HepG2 (cell line): ENCODE measurements around the gene SUPT4H1. TPM values are rescaled to one million over a fixed set of nuclear protein-coding genes. Genes with fewer than 3 reads are reported as not detected.

Experiments used
- CHD4 ChIP-seq: fragments of 200-600 bp; sonication (generic); IDR thresholded peaks from 2 replicates; pipeline ENCODE4 v1.7.0; 2017; ENCODE audit warnings: mild to moderate bottlenecking, low read length, borderline replicate concordance
- EHMT2 ChIP-seq: fragments of 200-600 bp; sonication (generic); IDR thresholded peaks from 2 replicates; pipeline ENCODE4 v1.7.0; 2017; ENCODE audit warnings: antibody characterized with exemption, low read depth, low read length, borderline replicate concordance
- FUBP1 ChIP-seq: sonication (generic); formaldehyde crosslinking; IDR thresholded peaks from 2 replicates; pipeline ENCODE4 v1.5.1; 2020; ENCODE audit warnings: missing genetic modification reagents, mild to moderate bottlenecking, borderline replicate concordance
- MAZ ChIP-seq, 2 experiments: sonication (generic) in 1 of 2; formaldehyde crosslinking in 1 of 2; IDR thresholded peaks; 2 replicates each; pipeline versions ENCODE4 v1.5.0 to v1.6.1; 2012 to 2020; ENCODE audit warnings: low read depth in 2 of 2, mild to moderate bottlenecking in 2 of 2, borderline replicate concordance in 1 of 2, improper control_type of control experiment in 1 of 2, low read length in 1 of 2, missing genetic modification reagents in 1 of 2, moderate library complexity in 1 of 2
- ZBTB25 ChIP-seq: IDR thresholded peaks from 2 replicates; pipeline ENCODE4 v1.6.1; 2018; ENCODE audit warnings: missing genetic modification reagents
- ZNF574 ChIP-seq: sonication (generic); formaldehyde crosslinking; IDR thresholded peaks from 2 replicates; pipeline ENCODE4 v1.4.0; 2020; ENCODE audit warnings: missing genetic modification reagents
- polyA plus RNA-seq, 8 experiments: library from polyadenylated mRNA; depleted of rRNA in 3 of 8; stranded (reverse) in 7 of 8; unstranded in 1 of 8; fragments of >200 nt; fragmentation: Illumina TruSeq in 4 of 8; extraction: Trizol in 4 of 8; gene quantifications; 2 replicates each; pipeline versions ENCODE4 v1.2.1 to v1.2.3, GENCODE V29; 2011 to 2016; ENCODE audit warnings: low read depth in 4 of 8, missing spikeins in 1 of 8, mixed read lengths in 1 of 8; ENCODE audit not compliant: insufficient read depth in 1 of 8
- total RNA-seq, 5 experiments: library from RNA; depleted of rRNA; stranded (reverse); fragments of >200 nt; fragmentation: Illumina TruSeq; extraction: Trizol; gene quantifications; 2 replicates each; pipeline ENCODE4 v1.2.3, GENCODE V29; 2016; ENCODE audit warnings: low read depth in 1 of 5

Gene SUPT4H1
- total and polyA plus RNA-seq, 2 of the 13 experiments (the other 11 are each of a cell fraction or from before 2014, with no cell fraction given), result 155 to 244 TPM

GRCh38 chr17:58382108-58382871 is 30.3 kb upstream of the SUPT4H1 start (continued):
- TF ChIP-seq ZNF574 (CRISPR knock-in tag) (peak; percentile 42; the same call in 1 of the 2 replicates), FUBP1 (CRISPR knock-in tag) (0 out of 2 replicates have a peak, but pooled peaks have one; percentile 18), EHMT2 (no peak), CHD4 (no peak), ZBTB25 (no peak), MAZ (IDR thresholded peaks at IDR 0.05; ENCODE audit: borderline replicate concordance, low read depth, low read length) (no peak), MAZ (CRISPR knock-in tag; IDR thresholded peaks at IDR 0.05; ENCODE audit: low read depth) (no peak)
